BLaER1 (cell line): ENCODE data around the gene STRIP2.

Experiments used
- H3K27ac ChIP-seq: shearing (Covaris generic); formaldehyde crosslinking; 2 replicates; pipeline ENCODE4 v1.8.1; 2022
- H3K27me3 ChIP-seq: shearing (Covaris generic); formaldehyde crosslinking; 2 replicates; pipeline ENCODE4 v1.8.1; 2022
- H3K36me3 ChIP-seq: shearing (Covaris generic); formaldehyde crosslinking; 2 replicates; pipeline ENCODE4 v1.8.1; 2022
- H3K4me1 ChIP-seq: shearing (Covaris generic); formaldehyde crosslinking; 2 replicates; pipeline ENCODE4 v1.8.1; 2022
- H3K4me2 ChIP-seq: shearing (Covaris generic); formaldehyde crosslinking; 2 replicates; pipeline ENCODE4 v1.8.1; 2022
- H3K4me3 ChIP-seq: shearing (Covaris generic); formaldehyde crosslinking; 2 replicates; pipeline ENCODE4 v1.8.1; 2022
- H3K9ac ChIP-seq: shearing (Covaris generic); formaldehyde crosslinking; 2 replicates; pipeline ENCODE4 v1.8.1; 2022
- H3K9me3 ChIP-seq: shearing (Covaris generic); formaldehyde crosslinking; 2 replicates; pipeline ENCODE4 v1.8.1; 2022
- H4K20me1 ChIP-seq: shearing (Covaris generic); formaldehyde crosslinking; 2 replicates; pipeline ENCODE4 v1.8.1; 2022
- Cebpa-rat ChIP-seq: shearing (Covaris generic); IDR thresholded peaks from 2 replicates; pipeline ENCODE4 v1.8.1; 2022

The STRIP2 gene

GRCh38 chr7:129452589-129453231, 18.5 kb downstream of the STRIP2 start:
- H3K4me1 ChIP-seq, result no peaks in the 10 kb centered on the region
- TF ChIP-seq Cebpa-rat, result no peak
- H3K9me3 ChIP-seq, result peaks cover 17% of the 10 kb centered on the region
- H3K4me3 ChIP-seq, result no peak overlapping the region
- no peaks in the 10 kb centered on the region for H3K27me3 ChIP-seq
- no peaks in the 10 kb centered on the region for H4K20me1 ChIP-seq
- no peak overlapping the region for H3K27ac ChIP-seq
- 0 out of 2 replicates have a peak, but pooled peaks cover 5% of the 10 kb centered on the region for H3K36me3 ChIP-seq
- H3K4me2 ChIP-seq, result no peak overlapping the region
- no peak overlapping the region for H3K9ac ChIP-seq

GRCh38 chr7:129453510-129454248, 19.4 kb downstream of the STRIP2 start:
- Histone ChIP-seq H4K20me1 (no peaks in the 10 kb centered on the region), H3K4me2 (no peak overlapping the region), H3K36me3 (0 out of 2 replicates have a peak, but pooled peaks cover 5% of the 10 kb centered on the region), H3K9me3 (peaks cover 8% of the 10 kb centered on the region), H3K9ac (no peak overlapping the region), H3K27ac (no peak overlapping the region), H3K27me3 (no peaks in the 10 kb centered on the region), H3K4me1 (no peaks in the 10 kb centered on the region), H3K4me3 (no peak overlapping the region)
- TF ChIP-seq Cebpa-rat, result no peak

- Histone ChIP-seq H3K4me2 (no peak overlapping the region), H3K4me3 (no peak overlapping the region), H3K9ac (no peak overlapping the region), H3K9me3 (peaks cover 3% of the 10 kb centered on the region), H4K20me1 (no peaks in the 10 kb centered on the region), H3K27ac (no peak overlapping the region), H3K27me3 (no peaks in the 10 kb centered on the region), H3K4me1 (no peaks in the 10 kb centered on the region), H3K36me3 (0 out of 2 replicates have a peak, but pooled peaks cover 5% of the 10 kb centered on the region)
- no peak for TF ChIP-seq Cebpa-rat
These were observed 20.0 kb downstream of the STRIP2 start for GRCh38 chr7:129454249-129454551.

- Histone ChIP-seq H3K4me2 (no peak overlapping the region), H3K4me3 (no peak overlapping the region), H3K27me3 (no peaks in the 10 kb centered on the region), H3K9me3 (no peaks in the 10 kb centered on the region), H4K20me1 (no peaks in the 10 kb centered on the region), H3K27ac (no peak overlapping the region), H3K4me1 (no peaks in the 10 kb centered on the region), H3K9ac (no peak overlapping the region), H3K36me3 (0 out of 2 replicates have a peak, but pooled peaks cover 5% of the 10 kb centered on the region)
- TF ChIP-seq Cebpa-rat, result no peak
These were observed 22.2 kb downstream of the STRIP2 start for GRCh38 chr7:129456421-129456820.

GRCh38 chr7:129457101-129457500, 22.9 kb downstream of the STRIP2 start:
- H3K9ac ChIP-seq, result no peak overlapping the region
- no peaks in the 10 kb centered on the region for H4K20me1 ChIP-seq
- H3K4me3 ChIP-seq, result no peak overlapping the region
- no peaks in the 10 kb centered on the region for H3K27me3 ChIP-seq
- H3K4me1 ChIP-seq, result no peaks in the 10 kb centered on the region
- no peaks in the 10 kb centered on the region for H3K9me3 ChIP-seq
- H3K36me3 ChIP-seq, result 0 out of 2 replicates have a peak, but pooled peaks cover 5% of the 10 kb centered on the region
- H3K27ac ChIP-seq, result no peak overlapping the region
- TF ChIP-seq Cebpa-rat, result no peak
- no peak overlapping the region for H3K4me2 ChIP-seq

- Histone ChIP-seq H3K9ac (no peak overlapping the region), H4K20me1 (no peaks in the 10 kb centered on the region), H3K4me3 (no peak overlapping the region), H3K4me1 (no peaks in the 10 kb centered on the region), H3K27me3 (no peaks in the 10 kb centered on the region), H3K9me3 (no peaks in the 10 kb centered on the region), H3K4me2 (no peak overlapping the region), H3K27ac (no peak overlapping the region), H3K36me3 (0 out of 2 replicates have a peak, but pooled peaks cover 5% of the 10 kb centered on the region)
- TF ChIP-seq Cebpa-rat, result no peak
These were observed 23.9 kb downstream of the STRIP2 start for GRCh38 chr7:129458171-129458570.

- Histone ChIP-seq H3K9ac (no peak overlapping the region), H3K9me3 (no peaks in the 10 kb centered on the region), H4K20me1 (no peaks in the 10 kb centered on the region), H3K4me3 (no peak overlapping the region), H3K27ac (no peak overlapping the region), H3K4me2 (no peak overlapping the region), H3K36me3 (no peaks in the 10 kb centered on the region), H3K4me1 (no peaks in the 10 kb centered on the region), H3K27me3 (no peaks in the 10 kb centered on the region)
- no peak for TF ChIP-seq Cebpa-rat
These were observed 27.6 kb downstream of the STRIP2 start for GRCh38 chr7:129461809-129462208.

GRCh38 chr7:129462420-129462819, 28.2 kb downstream of the STRIP2 start:
- no peak for TF ChIP-seq Cebpa-rat
- Histone ChIP-seq H3K27ac (no peak overlapping the region), H3K4me2 (no peak overlapping the region), H3K27me3 (no peaks in the 10 kb centered on the region), H3K4me1 (no peaks in the 10 kb centered on the region), H4K20me1 (no peaks in the 10 kb centered on the region), H3K9me3 (no peaks in the 10 kb centered on the region), H3K36me3 (no peaks in the 10 kb centered on the region), H3K9ac (no peak overlapping the region), H3K4me3 (no peak overlapping the region)

GRCh38 chr7:129464194-129464593, 30.0 kb downstream of the STRIP2 start:
- Histone ChIP-seq H3K4me3 (no peak overlapping the region), H3K36me3 (no peaks in the 10 kb centered on the region), H3K4me2 (no peak overlapping the region), H4K20me1 (no peaks in the 10 kb centered on the region), H3K27ac (no peak overlapping the region), H3K9ac (no peak overlapping the region), H3K9me3 (no peaks in the 10 kb centered on the region), H3K27me3 (no peaks in the 10 kb centered on the region), H3K4me1 (no peaks in the 10 kb centered on the region)
- no peak for TF ChIP-seq Cebpa-rat

GRCh38 chr7:129465080-129465479, 30.8 kb downstream of the STRIP2 start:
- Histone ChIP-seq H3K4me3 (no peak overlapping the region), H3K4me1 (no peaks in the 10 kb centered on the region), H3K9ac (no peak overlapping the region), H3K27ac (no peak overlapping the region), H3K9me3 (no peaks in the 10 kb centered on the region), H3K4me2 (no peak overlapping the region), H3K27me3 (no peaks in the 10 kb centered on the region), H3K36me3 (no peaks in the 10 kb centered on the region), H4K20me1 (no peaks in the 10 kb centered on the region)
- TF ChIP-seq Cebpa-rat, result no peak
